ENCODE results near the gene FGD4. TPM values are rescaled to one million over a fixed set of nuclear protein-coding genes. Genes with fewer than 3 reads are reported as not detected.

FGD4 gene
- total RNA-seq, 2 experiments from 2014 or later, result 0.61 to 0.76 TPM

GRCh38 chr12:32588604-32589003 lies 189.2 kb downstream of the FGD4 start:
- Mint-ChIP-seq H3K4me3 (no peak overlapping the region), H3K27me3 (no peaks in the 10 kb centered on the region), H3K27ac (peak overlapping the region; percentile 87), H3K9me3 (ENCODE audit: low read depth) (peaks cover 3% of the 10 kb centered on the region), H3K4me1 (peaks cover 45% of the 10 kb centered on the region), H3K36me3 (peaks cover 15% of the 10 kb centered on the region)
- ATAC-seq (no peak), DNase-seq (no peak)
- CTCF ChIA-PET, result interaction anchor here (2.7 kb wide), 1 partner anchor 17 kb away, joined by 6 read pairs; no protein-coding TSS in a partner anchor

GRCh38 chr12:32589165-32589865 lies 190.0 kb downstream of the FGD4 start:
- DNase-seq, result no peak
- CTCF ChIA-PET, result interaction anchor here (1.3 to 2.7 kb wide), 2 partner anchors 9 to 16 kb away, joined by 4 to 6 read pairs; no protein-coding TSS in a partner anchor
- H3K27ac Mint-ChIP-seq, result peak overlapping the region; percentile 87

GRCh38 chr12:32595251-32595650 lies 195.9 kb downstream of the FGD4 start:
- Mint-ChIP-seq H3K27ac (no peak overlapping the region), H3K9me3 (ENCODE audit: low read depth) (no peaks in the 10 kb centered on the region), H3K4me1 (peaks cover 14% of the 10 kb centered on the region), H3K4me3 (no peak overlapping the region), H3K36me3 (no peaks in the 10 kb centered on the region), H3K27me3 (no peaks in the 10 kb centered on the region)
- CTCF ChIA-PET, result no interaction called here
- ATAC-seq, result no peak
- no peak for DNase-seq

More at GRCh38 chr12:32589165-32589865, 190.0 kb downstream of the FGD4 start:
- H3K4me1 Mint-ChIP-seq, result peaks cover 49% of the 10 kb centered on the region
- ATAC-seq, result peak; percentile 87
- peaks cover 15% of the 10 kb centered on the region for H3K36me3 Mint-ChIP-seq
- peaks cover 3% of the 10 kb centered on the region for H3K9me3 Mint-ChIP-seq (ENCODE audit: low read depth)
- no peak overlapping the region for H3K4me3 Mint-ChIP-seq
- no peaks in the 10 kb centered on the region for H3K27me3 Mint-ChIP-seq

- no peak overlapping the region for H3K27ac Mint-ChIP-seq
- no peaks in the 10 kb centered on the region for H3K9me3 Mint-ChIP-seq (ENCODE audit: low read depth)
- CTCF ChIA-PET, result no interaction called here
- H3K4me1 Mint-ChIP-seq, result peaks cover 9% of the 10 kb centered on the region
- DNase-seq (no peak), ATAC-seq (no peak)
- no peaks in the 10 kb centered on the region for H3K27me3 Mint-ChIP-seq
- H3K36me3 Mint-ChIP-seq, result no peaks in the 10 kb centered on the region
- no peak overlapping the region for H3K4me3 Mint-ChIP-seq
Observed at GRCh38 chr12:32596030-32596429, 196.7 kb downstream of the FGD4 start.

GRCh38 chr12:32598688-32599087 lies 199.3 kb downstream of the FGD4 start:
- Mint-ChIP-seq H3K4me3 (no peak overlapping the region), H3K9me3 (ENCODE audit: low read depth) (no peaks in the 10 kb centered on the region), H3K27me3 (no peaks in the 10 kb centered on the region), H3K27ac (no peak overlapping the region), H3K36me3 (no peaks in the 10 kb centered on the region), H3K4me1 (peaks cover 3% of the 10 kb centered on the region)
- ATAC-seq (no peak), DNase-seq (no peak)
- CTCF ChIA-PET, result interaction anchor here (1.2 to 1.5 kb wide), 2 partner anchors 9 to 13 kb away, joined by 4 read pairs; no protein-coding TSS in a partner anchor

- H3K4me3 Mint-ChIP-seq, result no peak overlapping the region
- H3K4me1 Mint-ChIP-seq, result peaks cover 12% of the 10 kb centered on the region
- CTCF ChIA-PET, result interaction anchor here (0.6 kb wide), 1 partner anchor 81 kb away, joined by 3 read pairs; no protein-coding TSS in a partner anchor
Observed at GRCh38 chr12:32600681-32601080, 201.3 kb downstream of the FGD4 start.

GRCh38 chr12:32603071-32603470 lies 203.7 kb downstream of the FGD4 start:
- Mint-ChIP-seq H3K36me3 (no peaks in the 10 kb centered on the region), H3K4me3 (no peak overlapping the region), H3K9me3 (ENCODE audit: low read depth) (no peaks in the 10 kb centered on the region), H3K27ac (no peak overlapping the region), H3K4me1 (peaks cover 12% of the 10 kb centered on the region), H3K27me3 (no peaks in the 10 kb centered on the region)
- DNase-seq (no peak), ATAC-seq (no peak)
- CTCF ChIA-PET, result no interaction called here

More at GRCh38 chr12:32600681-32601080, 201.3 kb downstream of the FGD4 start:
- Mint-ChIP-seq H3K9me3 (ENCODE audit: low read depth) (no peaks in the 10 kb centered on the region), H3K36me3 (no peaks in the 10 kb centered on the region), H3K27me3 (no peaks in the 10 kb centered on the region), H3K27ac (no peak overlapping the region)
- DNase-seq (no peak), ATAC-seq (no peak)

- Mint-ChIP-seq H3K9me3 (ENCODE audit: low read depth) (no peaks in the 10 kb centered on the region), H3K4me1 (peaks cover 12% of the 10 kb centered on the region), H3K36me3 (no peaks in the 10 kb centered on the region), H3K4me3 (no peak overlapping the region), H3K27me3 (no peaks in the 10 kb centered on the region), H3K27ac (peak overlapping the region; percentile 38)
- CTCF ChIA-PET, result interaction anchor here (1.3 kb wide), 1 partner anchor 103 kb away, joined by 3 read pairs; no protein-coding TSS in a partner anchor
- ATAC-seq (peak; percentile 98), DNase-seq (peak; percentile 62)
Observed at GRCh38 chr12:32603858-32604257, 204.5 kb downstream of the FGD4 start.

- H3K36me3 Mint-ChIP-seq, result no peaks in the 10 kb centered on the region
- H3K4me1 Mint-ChIP-seq, result peaks cover 12% of the 10 kb centered on the region
- H3K9me3 Mint-ChIP-seq (ENCODE audit: low read depth), result no peaks in the 10 kb centered on the region
- CTCF ChIA-PET, result interaction anchor here (1.2 to 1.3 kb wide), 2 partner anchors 16 to 102 kb away, joined by 3 to 6 read pairs; no protein-coding TSS in a partner anchor
- DNase-seq (no peak), ATAC-seq (no peak)
- H3K27me3 Mint-ChIP-seq, result no peaks in the 10 kb centered on the region
- peak overlapping the region; percentile 38 for H3K27ac Mint-ChIP-seq
- no peak overlapping the region for H3K4me3 Mint-ChIP-seq
Observed at GRCh38 chr12:32604565-32604964, 205.2 kb downstream of the FGD4 start.

GRCh38 chr12:32605326-32606095 lies 206.2 kb downstream of the FGD4 start:
- Mint-ChIP-seq H3K36me3 (no peaks in the 10 kb centered on the region), H3K4me3 (no peak overlapping the region), H3K9me3 (ENCODE audit: low read depth) (no peaks in the 10 kb centered on the region), H3K27me3 (no peaks in the 10 kb centered on the region), H3K4me1 (peaks cover 12% of the 10 kb centered on the region), H3K27ac (no peak overlapping the region)
- ATAC-seq (no peak), DNase-seq (no peak)
- CTCF ChIA-PET, result interaction anchor here (1.2 to 1.3 kb wide), 2 partner anchors 17 to 101 kb away, joined by 3 to 6 read pairs; no protein-coding TSS in a partner anchor

GRCh38 chr12:32606443-32606842 lies 207.1 kb downstream of the FGD4 start:
- Mint-ChIP-seq H3K4me3 (no peak overlapping the region), H3K27ac (no peak overlapping the region), H3K36me3 (no peaks in the 10 kb centered on the region), H3K4me1 (peaks cover 12% of the 10 kb centered on the region), H3K9me3 (ENCODE audit: low read depth) (no peaks in the 10 kb centered on the region), H3K27me3 (no peaks in the 10 kb centered on the region)
- no peak for DNase-seq
- ATAC-seq, result no peak
- CTCF ChIA-PET, result no interaction called here

GRCh38 chr12:32609966-32610365 lies 210.6 kb downstream of the FGD4 start:
- no peaks in the 10 kb centered on the region for H3K36me3 Mint-ChIP-seq
- DNase-seq (no peak), ATAC-seq (no peak)
- peaks cover 2% of the 10 kb centered on the region for H3K4me1 Mint-ChIP-seq
- no peak overlapping the region for H3K27ac Mint-ChIP-seq
- no peaks in the 10 kb centered on the region for H3K9me3 Mint-ChIP-seq (ENCODE audit: low read depth)
- H3K4me3 Mint-ChIP-seq, result no peak overlapping the region
- CTCF ChIA-PET, result no interaction called here
- peaks cover 6% of the 10 kb centered on the region for H3K27me3 Mint-ChIP-seq

GRCh38 chr12:32611986-32612385 lies 212.6 kb downstream of the FGD4 start:
- DNase-seq, result no peak
- CTCF ChIA-PET, result no interaction called here
- Mint-ChIP-seq H3K4me1 (no peaks in the 10 kb centered on the region), H3K9me3 (ENCODE audit: low read depth) (no peaks in the 10 kb centered on the region), H3K27ac (no peak overlapping the region), H3K4me3 (no peak overlapping the region), H3K36me3 (no peaks in the 10 kb centered on the region), H3K27me3 (peaks cover 11% of the 10 kb centered on the region)
- ATAC-seq, result no peak
